Stimulated activated CD4-positive, alpha-beta T cell treated with anti-CD3 and anti-CD28 coated beads, Interleukin-4, amount 100 ng/mL, for 48 hours (primary cell): ENCODE data around the gene HSDL1.

ENCODE experiments used
- DNase-seq, 2 donors: peaks; one replicate each; pipeline ENCODE4 v3.0.0-alpha.2; 2020; ENCODE audit warnings: low read depth in 2 of 2

HSDL1 gene

DNA sequence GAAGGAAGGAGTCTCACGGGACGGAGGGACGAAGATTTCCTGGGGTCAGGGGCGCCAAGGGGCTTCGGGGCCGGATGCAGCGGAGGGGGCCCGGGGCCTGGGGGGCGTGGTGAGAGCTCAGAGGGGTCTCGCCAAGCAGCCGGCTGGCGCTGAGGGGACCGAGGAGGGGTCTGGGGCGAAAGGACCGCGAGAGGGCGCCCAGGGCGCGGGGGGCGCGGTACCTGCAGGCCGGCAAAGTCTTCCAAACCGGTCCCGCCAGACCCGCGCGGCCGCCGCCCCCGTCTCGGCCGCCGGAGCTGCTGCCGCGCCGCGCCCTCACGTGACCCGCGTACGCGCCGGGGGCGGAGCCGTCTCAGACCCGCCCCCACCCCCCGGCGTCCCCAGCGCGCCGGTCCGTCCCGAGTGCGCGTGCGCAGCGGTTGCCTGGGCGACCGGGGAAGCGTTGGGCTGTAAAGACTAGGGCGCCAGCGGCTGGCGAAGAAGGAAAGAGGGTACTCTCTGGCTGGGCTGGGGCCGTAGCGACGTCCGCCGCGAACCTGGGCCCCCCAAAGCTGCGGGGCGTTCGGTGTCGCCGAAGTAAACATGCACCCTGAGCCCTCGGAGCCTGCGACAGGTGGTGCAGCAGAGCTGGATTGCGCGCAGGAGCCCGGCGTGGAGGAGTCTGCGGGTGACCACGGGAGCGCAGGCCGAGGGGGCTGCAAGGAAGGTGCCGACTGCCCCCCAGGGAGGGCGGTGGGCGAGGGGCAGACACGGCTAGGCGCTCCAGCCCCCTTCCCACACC lies at the start of gene HSDL1, which contains the start of gene DNAAF1:
HSDL1 (minus strand) TSS at position 319 of the 781 bp plus-strand sequence. CDS start 13,856 bp downstream, outside the sequence.
DNAAF1 (plus strand) TSS at position 450 of the 781 bp plus-strand sequence; CDS start at position 583, 133 bp downstream.
- DNase-seq = peak; percentile 90 to 95

DNA sequence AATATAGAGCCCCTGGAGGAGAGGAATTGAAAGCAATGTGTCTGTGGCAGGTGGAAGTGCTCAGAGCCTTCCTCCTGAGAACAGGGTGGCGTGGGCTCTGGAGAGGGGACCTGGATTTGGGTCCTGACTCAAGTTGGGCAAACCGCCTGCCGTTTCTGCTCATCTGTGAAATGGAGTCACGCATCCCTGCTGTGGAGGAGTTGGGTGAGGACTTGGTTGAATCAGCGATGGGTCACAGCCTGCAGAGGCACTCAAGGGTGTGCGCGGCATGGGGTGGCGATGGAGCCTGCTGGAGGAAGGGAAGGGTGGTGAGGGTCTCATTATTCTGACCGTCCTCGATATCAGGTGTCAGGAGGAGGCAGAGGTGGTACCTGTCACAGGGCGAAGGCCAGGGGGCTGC lies 49.0 kb upstream of the HSDL1 start:
- no peak for DNase-seq

DNA sequence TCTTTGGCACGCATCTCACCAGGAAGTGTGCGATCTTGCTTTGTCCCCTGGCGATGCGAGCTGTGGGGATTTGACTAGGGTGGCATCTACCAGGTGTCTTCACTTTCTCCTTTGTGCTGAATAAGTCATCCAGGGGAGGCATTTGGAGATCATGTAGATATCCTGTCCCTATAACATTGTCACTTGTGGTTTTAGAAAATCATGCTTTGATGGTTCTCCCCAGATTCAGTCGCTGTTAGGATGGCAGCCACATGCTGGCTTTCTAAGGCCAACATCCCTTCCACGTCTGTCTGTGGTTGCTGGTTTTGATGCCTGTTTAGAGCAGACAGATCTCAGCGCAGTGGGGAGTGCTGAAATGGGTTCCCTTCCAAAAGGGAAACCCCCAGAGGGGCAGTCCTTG lies 48.5 kb upstream of the HSDL1 start:
- DNase-seq = no peak

DNA sequence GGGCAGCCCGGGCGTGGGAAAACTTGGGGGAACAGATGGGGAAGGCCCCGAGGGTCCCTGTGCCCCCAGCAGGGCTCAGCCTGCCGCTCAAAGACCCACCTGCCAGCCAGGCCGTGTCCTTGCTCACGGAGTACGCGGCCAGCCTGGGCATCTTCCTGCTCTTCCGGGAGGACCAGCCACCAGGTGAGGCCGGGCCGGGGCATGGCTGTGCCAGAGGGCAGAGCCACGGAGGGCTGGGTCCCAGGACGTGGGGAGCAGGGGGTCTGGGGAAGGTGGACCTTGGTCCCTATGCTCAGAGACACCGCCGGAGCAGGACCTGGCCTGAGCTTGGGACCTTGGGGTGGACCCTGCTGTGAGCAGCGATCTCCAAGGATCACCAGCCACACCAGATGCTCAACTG lies 46.5 kb upstream of the HSDL1 start:
- DNase-seq = no peak

DNA sequence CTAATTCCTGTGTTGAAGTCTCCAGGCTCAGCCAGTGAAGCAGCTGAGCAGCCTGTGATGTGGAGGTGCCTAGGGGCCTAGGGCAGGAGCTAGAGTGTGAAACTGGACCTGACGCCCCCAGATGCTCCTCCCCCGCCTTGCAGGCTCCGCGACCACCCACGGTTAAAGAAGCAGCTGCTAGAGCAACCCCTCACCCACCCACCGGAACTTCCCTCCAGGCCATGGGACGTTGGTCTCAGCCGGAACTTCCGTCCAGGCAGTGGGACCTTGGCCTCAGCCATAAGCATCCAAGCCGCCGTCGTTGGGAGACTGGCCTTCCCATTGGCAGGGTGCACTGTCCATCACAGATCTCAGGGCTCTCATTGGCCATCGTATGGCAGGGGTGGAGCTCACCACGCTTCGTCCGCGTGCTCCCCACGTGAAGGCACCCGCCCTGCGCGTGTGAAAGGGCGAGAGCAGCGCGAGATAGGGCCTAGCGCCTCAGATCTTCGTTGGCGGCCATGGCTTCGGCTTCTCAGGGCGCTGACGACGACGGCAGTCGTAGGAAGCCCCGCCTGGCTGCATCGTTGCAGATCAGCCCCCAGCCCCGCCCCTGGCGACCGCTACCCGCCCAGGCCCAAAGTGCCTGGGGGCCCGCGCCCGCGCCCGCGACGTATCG lies 45.9 kb upstream of the HSDL1 start, which contains the start of gene ADAD2:
ADAD2 (plus strand) TSS at position 427 of the 658 bp plus-strand sequence; CDS start at position 501, 74 bp downstream.
- DNase-seq = no peak

DNA sequence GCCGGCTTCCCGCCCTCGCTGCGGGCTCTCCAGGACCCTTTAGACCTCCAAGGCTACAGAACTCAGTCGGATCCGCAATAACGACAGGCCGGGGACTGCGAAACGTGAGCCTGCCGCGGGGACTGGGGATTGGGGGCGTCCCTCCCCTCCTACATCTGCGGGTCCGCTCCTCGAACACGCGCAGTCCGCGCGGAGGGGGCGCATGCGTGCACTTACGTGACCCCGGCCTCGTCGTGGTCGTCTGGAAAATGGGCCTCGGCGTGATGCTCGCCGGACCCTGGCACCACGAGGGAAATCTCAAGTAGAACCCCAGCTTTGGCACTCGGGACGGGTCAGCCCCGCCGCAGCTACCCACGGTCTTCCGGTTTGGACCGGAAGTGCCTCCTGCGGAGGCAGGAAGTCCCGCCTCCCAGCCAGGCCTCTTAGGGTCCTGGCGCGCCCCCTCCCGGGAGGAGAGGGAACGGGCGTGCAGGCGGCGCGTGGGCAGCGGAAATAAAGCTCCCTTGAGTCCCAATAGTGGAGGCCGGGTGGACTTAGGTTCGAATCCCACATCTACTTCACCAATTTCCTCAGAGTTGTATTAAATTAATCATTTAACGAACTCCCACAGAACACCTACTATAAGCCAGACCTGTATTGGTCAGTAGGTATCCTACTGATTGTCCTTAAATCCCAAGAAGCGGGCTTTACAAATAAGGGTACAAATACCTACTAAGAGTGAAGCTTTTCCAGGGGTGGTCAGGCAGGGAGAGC lies 41.9 kb upstream of the HSDL1 start, which contains the start of gene TAF1C:
TAF1C (minus strand) TSS at position 373 of the 753 bp plus-strand sequence. CDS start 2,069 bp downstream, outside the sequence.
- DNase-seq = peak; percentile 89 to 90

DNA sequence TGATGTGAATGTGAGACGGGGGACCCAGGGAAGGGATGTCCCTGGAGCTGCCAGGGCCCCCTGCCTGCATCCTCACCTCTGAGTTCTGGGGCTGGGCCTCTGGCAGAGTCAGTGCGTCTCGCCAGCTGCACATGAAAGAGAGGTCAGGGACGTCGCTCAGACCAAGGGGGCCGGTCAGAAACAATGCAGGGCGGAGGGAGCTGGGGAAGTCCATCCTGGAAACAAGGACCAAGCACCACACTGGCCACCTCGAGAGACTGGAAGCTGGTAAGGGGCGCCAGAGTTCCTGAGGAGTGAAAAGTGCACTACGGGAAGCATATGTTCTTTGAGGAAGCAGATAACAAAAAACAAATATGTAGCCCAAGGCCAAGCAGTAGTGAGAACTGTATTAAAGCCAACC lies 39.8 kb upstream of the HSDL1 start:
- DNase-seq = no peak

DNA sequence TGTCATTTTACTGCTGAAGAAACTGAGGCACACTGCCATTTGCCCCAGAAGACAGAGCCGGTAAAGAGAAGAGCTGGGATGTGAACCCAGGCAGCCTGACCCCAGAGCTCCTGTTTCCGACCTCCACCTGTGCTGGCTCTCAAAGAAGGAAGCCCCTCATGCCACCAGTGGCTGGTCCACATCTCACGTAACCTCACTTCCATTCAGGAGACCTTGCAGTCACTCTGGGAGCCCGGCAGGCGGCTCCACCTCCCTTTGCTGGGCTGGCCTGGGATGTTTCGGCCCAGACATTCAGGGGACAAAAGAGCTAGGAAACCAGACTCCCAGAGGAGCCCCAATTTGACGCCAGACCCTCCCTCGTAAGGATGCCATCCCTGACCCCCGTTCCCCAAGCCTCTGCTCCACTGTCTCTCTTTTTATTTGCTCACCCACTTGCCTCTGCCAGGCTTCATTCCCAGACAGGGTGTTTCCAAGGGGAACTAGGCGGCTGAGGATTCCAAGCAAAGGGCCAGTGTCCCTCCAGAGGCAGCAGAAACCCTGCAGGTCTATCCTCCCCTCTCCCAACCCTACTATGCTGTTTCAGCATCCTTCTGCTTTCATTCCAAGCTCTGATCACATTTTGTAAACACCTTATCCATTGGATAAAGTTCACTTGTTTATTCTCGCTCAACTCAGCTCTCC lies 39.1 kb upstream of the HSDL1 start:
- DNase-seq = no peak

DNA sequence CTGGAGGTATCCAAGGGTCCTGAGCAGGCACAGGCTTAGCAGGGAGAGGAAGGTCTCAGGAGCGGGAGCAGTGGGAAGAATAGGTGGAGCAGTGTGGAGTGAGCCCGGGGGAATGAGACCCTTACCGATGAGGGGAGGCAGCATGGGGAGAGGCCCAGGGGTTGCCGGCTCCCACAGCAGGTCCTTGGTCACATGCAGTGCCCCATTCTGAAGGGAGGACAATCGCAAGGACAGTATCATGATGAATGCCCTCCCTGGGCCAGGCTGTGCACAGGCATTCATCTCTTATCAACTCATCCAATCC lies 38.5 kb upstream of the HSDL1 start:
- no peak for DNase-seq

DNA sequence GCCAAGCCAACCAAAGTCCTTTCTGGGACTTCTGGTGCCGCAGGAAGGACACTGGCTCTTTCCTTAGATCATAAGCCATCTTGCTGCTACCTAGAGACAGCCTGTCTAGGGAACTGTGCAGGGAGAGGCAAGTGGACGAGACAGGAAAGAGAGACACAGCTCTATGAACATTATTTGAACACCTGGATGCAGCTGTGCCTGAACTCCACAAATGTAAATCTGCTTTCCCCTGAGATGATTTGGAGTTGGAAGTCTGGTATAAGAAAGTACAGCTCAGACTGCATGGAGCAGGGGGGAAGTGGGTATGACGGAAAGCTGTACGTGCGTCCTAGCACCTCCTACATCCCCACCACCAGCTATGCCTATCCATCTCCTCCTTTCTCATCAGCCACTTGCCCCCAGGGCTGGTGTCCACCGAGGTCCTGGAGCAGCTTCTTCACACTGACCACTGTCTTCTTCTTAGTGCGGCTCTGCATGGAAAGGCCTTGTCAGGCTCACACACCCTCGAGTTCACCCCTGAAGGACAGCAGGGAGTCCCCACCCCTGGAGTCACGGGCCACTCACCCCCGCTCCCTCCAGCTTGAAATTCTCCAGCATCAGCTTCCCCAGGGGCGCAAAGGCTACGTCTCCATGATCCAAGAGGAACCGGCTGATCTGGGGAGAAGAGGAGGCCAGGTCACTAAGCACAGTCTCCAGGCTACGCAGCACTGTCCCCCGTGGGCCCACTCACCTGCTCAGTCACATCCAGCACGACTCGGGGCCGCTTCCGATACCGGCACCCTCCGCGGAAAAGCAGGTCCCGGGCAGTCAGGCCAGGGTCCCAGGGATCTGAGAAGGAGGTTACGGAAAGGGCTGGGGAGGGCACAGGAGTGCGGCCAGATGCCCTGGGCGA lies 37.9 kb upstream of the HSDL1 start:
- no peak for DNase-seq

DNA sequence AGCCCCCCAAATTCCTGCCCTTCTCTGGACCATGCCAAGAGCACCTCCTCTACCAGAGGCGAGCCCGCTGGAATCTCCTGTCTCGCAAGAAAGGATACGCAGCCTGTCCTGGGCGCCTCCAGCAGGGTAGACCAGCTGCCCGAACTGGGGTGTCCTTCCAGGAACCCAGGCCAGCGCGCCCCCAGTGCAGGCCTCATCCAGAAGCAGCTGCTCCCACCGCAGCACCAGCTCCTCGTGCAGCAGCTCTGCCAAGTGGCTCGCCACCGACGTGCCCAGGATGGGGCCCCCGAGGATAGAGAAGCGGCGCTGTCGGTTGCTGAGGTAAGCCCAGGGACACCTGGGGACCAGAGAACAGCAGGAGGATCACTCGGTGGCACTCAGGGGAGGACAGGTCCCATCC lies 37.1 kb upstream of the HSDL1 start:
- DNase-seq = no peak

DNA sequence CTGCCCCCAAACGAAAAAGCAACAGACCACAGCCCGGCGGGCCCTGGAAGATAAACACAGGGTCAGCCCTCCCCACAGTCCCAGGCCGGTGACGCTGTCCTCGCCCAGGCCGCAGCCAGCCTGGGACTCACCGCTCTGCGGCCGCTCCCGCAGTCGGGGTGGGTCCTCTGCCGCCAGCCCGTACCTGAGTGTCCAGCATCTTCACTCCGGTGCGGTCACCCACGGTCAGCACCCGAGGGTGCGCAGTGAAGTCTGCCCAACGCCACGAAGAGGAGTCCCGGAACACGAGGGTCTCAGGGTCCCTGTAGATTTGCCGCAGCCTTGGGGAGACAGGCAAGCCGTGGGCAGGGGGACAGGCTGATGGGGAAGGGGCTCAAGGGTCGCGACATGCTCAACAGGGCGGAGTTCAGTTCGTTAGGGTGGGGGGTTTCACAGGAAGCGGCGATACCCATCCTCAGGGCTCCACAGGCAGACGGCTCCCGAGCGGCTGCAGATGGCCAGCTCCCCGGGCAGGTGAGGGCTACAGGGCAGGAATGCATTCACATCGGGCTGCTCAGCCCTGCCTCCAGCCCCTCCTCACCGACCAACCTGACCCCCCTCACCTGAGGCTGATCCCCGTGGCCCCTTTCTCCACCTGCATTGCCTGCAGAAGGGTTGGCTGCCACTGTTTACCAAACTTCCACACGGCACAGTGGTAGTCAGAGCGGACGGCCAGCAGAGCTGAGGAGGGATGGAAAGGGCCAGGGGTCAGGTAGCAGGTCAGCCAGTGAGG lies 36.4 kb upstream of the HSDL1 start:
- DNase-seq = no peak

DNA sequence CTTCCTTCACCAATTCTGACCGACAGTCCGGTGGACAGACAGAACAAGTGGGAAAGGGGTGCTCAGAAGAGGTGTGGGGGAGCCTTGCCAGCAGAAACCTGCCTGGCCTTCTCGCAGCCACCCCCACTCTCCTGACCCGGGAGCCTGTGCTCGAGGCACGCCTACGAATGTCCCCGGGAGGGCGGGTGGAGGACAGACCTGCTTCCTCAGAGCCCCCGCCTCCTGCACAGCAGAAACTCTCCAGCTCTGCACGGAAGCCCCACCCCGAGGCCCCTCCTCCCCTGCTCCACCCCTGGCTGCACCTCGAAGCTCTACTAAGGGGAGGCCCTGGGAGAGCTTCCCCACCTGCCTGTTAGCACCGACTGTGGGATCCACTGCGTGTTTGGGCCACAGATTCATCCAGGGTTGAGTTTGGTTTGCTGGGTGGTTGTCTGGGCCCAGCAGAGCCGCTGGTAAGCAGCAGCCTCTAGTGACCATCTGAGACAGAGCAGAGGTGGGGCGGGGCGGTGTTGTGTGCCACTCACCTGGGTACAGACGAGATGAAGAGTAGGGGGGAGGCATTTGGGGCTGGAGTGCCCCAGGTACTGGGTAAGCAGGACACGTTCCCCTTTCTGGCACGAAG lies 35.7 kb upstream of the HSDL1 start:
- DNase-seq = no peak

DNA sequence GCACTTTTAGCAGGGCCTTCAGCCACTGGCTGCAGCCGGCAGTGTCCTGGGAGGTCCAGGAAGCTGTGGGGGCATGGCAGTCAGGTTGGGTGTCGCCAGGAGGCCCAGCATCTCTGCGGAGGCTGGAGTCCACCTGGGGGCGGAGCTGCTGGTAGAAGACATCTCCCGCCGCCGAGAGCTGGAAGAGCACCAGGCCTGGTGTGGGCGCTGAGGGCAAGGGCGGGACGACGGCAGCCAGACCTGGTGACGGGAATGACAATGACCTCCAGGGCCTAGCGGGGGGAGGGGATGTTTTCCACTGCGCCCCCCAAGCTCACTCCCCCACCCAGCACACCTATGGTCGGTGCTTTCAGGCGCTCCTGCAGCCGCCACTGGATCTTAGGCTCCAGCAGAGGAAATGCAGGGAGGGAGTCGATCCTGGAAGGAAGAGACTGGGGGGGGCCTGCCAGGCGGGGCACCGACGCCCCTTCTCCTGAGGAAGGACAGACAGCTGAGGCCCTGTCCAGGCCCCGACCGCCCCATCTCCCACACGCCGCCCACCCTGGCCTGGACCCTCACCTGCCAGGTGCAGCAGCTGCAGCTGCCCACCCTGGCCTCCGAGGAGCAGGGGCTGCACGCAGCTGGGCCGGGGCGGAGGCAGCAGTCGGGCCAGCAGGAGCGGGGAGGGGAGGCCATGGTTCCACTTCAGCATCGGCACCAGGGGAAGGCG lies 34.8 kb upstream of the HSDL1 start:
- no peak for DNase-seq

DNA sequence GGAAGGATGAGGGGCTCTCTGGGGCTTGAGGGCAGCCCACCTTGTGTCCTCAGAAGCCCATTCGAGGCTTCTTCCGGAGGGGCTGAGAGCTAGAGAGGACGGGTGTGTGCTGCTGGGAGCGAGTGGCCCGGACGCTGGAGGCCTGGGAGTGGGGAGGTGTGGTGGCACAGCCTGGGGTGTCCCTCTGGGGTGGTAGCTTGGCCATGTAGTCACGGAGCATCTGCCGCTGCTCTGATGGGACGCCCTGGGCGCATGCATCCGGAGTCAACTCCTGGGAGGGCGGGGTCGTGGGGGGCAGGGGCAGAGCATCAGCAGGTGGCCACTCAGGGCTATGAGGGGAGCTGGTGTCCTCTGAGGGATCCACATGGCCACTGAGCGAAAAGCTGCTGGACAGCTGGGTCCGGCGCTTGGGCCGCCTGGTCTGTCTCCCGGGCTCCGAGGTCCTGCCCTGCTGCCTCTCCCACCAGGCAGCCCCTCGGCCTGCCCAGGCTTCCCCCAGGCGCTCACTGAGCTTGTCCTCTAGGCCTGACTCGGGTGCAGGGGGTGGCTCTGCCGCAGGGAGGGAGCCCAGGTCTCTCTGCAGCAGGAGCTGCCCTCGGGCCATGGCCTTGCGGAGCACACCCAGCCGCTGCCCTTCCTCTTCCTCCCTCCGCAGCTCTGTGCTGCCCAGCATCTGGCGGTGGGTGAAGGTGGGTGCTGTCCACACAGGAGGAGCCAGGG lies 34.1 kb upstream of the HSDL1 start:
- DNase-seq = no peak

DNA sequence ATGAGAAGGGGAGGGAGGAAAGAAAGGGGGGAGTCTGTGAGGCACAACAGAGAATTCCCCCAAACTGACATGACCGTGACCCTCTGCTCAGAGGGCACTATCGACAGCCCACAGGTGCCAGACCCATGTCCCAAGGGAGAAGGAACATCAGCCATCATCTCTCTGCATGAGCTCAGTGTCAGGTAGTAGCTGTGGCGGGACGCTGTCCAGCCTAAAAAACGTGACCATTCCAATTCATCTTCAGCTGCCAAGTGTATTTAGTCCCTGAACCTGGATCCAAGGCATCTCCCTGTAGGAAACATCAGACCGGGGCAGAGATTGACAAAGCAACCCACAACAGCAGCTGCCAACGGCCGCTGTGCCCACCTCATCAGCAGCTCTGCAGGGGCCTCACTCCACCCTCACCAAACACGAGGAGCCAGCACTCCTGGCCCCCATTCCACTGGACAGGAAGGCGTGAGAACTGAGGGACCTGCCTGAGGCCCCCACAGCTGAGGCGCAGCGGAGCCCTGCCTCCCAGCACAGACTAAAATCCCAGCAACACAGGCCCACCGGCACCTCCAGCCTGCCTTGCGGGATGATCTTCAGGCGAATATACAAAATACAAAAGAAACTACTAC lies 33.3 kb upstream of the HSDL1 start:
- no peak for DNase-seq

DNA sequence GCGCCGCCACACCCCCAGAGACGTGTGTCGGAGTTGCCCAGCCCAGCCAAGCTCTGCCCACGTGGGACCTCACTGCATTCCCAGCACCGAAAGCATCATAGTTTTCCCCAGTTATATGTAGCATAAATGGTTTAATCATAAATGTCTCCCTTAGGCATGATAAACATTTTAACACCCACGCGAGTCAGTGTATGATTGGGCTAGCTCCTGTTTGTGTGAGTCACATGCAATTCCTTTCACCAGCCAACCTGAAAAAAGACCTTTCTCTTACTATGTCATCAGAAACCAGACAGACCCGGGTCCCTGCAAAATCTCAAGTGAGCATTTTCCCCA lies 32.7 kb upstream of the HSDL1 start:
- no peak for DNase-seq
